HEK293 (cell line): Measurements from ENCODE around the gene PRUNE2.

ENCODE experiments used
- CTCF ChIA-PET: fragments of 350-600 bp; formaldehyde crosslinking; extraction: SDS; loops from one replicate; lab custom pipeline; 2021; ENCODE audit warnings: antibody characterized with exemption; lab: Yijun Ruan, JAX
- POLR2A ChIA-PET: fragments of 300-600 bp; formaldehyde crosslinking; extraction: SDS; loops from one replicate; lab custom pipeline; 2020; ENCODE audit warnings: antibody characterized with exemption, inconsistent platforms; lab: Yijun Ruan, JAX
- H3K27ac ChIP-seq: fragments of 200-500 bp; sonication (Bioruptor generic); 2 replicates; pipeline ENCODE4 v1.5.1; 2014; ENCODE audit warnings: low read depth, low read length, control low read depth, inconsistent platforms; ENCODE audit errors: extremely low read depth
- H3K36me3 ChIP-seq, 2 experiments: fragments of 200-500 bp in 1 of 2; sonication (Bioruptor generic) in 1 of 2; 1 replicate in 1 of 2; 2 replicates in 1 of 2; pipeline ENCODE4 v1.5.1; 2014 to 2017; ENCODE audit warnings: inconsistent platforms in 2 of 2, low read length in 2 of 2; ENCODE audit not compliant: control insufficient read depth in 2 of 2, insufficient read depth in 1 of 2
- H3K4me1 ChIP-seq: fragments of 200-500 bp; sonication (Bioruptor generic); 2 replicates; pipeline ENCODE4 v1.5.1; 2014; ENCODE audit warnings: mild to moderate bottlenecking, low read length, inconsistent platforms; ENCODE audit not compliant: control insufficient read depth, insufficient read depth
- H3K4me3 ChIP-seq: 2 replicates; pipeline ENCODE4 v1.5.1; 2011; ENCODE audit warnings: low read depth, mild to moderate bottlenecking, control low read depth, low read length, moderate library complexity
- H3K9me3 ChIP-seq: fragments of 200-500 bp; sonication (Bioruptor generic); 2 replicates; pipeline ENCODE4 v1.5.1; 2014; ENCODE audit warnings: low read depth, low read length, inconsistent platforms; ENCODE audit not compliant: control insufficient read depth, insufficient read depth
- IKZF3 ChIP-seq: fragments of 450-650 bp; IDR thresholded peaks from 2 replicates; pipeline ENCODE4 v1.5.0; 2018; ENCODE audit warnings: missing biosample characterization, mild to moderate bottlenecking, missing genetic modification characterization, moderate library complexity
- KLF9 ChIP-seq: fragments of 450-650 bp; formaldehyde crosslinking; IDR thresholded peaks from 2 replicates; pipeline ENCODE4 v1.5.1; 2016; ENCODE audit warnings: missing biosample characterization, missing genetic modification characterization, low read depth
- ZBTB1 ChIP-seq: fragments of 450-650 bp; formaldehyde crosslinking; IDR thresholded peaks from 2 replicates; pipeline ENCODE4 v1.5.1; 2016; ENCODE audit warnings: missing biosample characterization, missing genetic modification characterization
- ZBTB20 ChIP-seq: fragments of 450-650 bp; formaldehyde crosslinking; IDR thresholded peaks from 2 replicates; pipeline ENCODE4 v1.5.1; 2016; ENCODE audit warnings: missing biosample characterization, missing genetic modification characterization
- ZNF132 ChIP-seq: fragments of 450-650 bp; formaldehyde crosslinking; IDR thresholded peaks from 2 replicates; pipeline ENCODE4 v1.5.1; 2017; ENCODE audit warnings: missing biosample characterization, missing genetic modification characterization, borderline replicate concordance
- ZNF341 ChIP-seq: fragments of 450-650 bp; formaldehyde crosslinking; IDR thresholded peaks from 2 replicates; pipeline ENCODE4; 2016; ENCODE audit warnings: low read depth, missing biosample characterization, missing genetic modification characterization
- ZNF48 ChIP-seq: fragments of 450-650 bp; formaldehyde crosslinking; IDR thresholded peaks from 2 replicates; pipeline ENCODE4 v1.5.1; 2016; ENCODE audit warnings: missing biosample characterization, missing genetic modification characterization
- ZNF529 ChIP-seq: fragments of 450-650 bp; formaldehyde crosslinking; IDR thresholded peaks from 2 replicates; pipeline ENCODE4 v1.5.1; 2017; ENCODE audit warnings: missing genetic modification characterization, missing biosample characterization; ENCODE audit not compliant: insufficient replicate concordance
- ZNF558 ChIP-seq: fragments of 450-650 bp; formaldehyde crosslinking; IDR thresholded peaks from 2 replicates; pipeline ENCODE4 v1.5.1; 2016; ENCODE audit warnings: missing biosample characterization, missing genetic modification characterization
- ZNF561 ChIP-seq: fragments of 450-650 bp; IDR thresholded peaks from 2 replicates; pipeline ENCODE4 v1.5.1; 2018; ENCODE audit warnings: missing biosample characterization, missing genetic modification characterization, borderline replicate concordance
- ZNF664 ChIP-seq: fragments of 450-650 bp; formaldehyde crosslinking; IDR thresholded peaks from 2 replicates; pipeline ENCODE4 v1.5.1; 2016; ENCODE audit warnings: missing biosample characterization, missing genetic modification characterization
- ZNF768 ChIP-seq: fragments of 450-650 bp; formaldehyde crosslinking; IDR thresholded peaks from 2 replicates; pipeline ENCODE4 v1.5.1; 2018; ENCODE audit warnings: missing biosample characterization, mild to moderate bottlenecking, missing genetic modification characterization
- ZSCAN16 ChIP-seq: fragments of 450-650 bp; formaldehyde crosslinking; IDR thresholded peaks from 2 replicates; pipeline ENCODE4 v1.5.1; 2016; ENCODE audit warnings: missing biosample characterization, missing genetic modification characterization
- TF ChIP-seq, protein P1 (sequence below): fragments of 450-650 bp; formaldehyde crosslinking; IDR thresholded peaks from 2 replicates; pipeline ENCODE4 v1.5.1; 2016; ENCODE audit warnings: missing biosample characterization, missing genetic modification characterization
- TF ChIP-seq, protein P2 (sequence below): fragments of 450-650 bp; formaldehyde crosslinking; IDR thresholded peaks from 2 replicates; pipeline ENCODE4 v1.5.1; 2016; ENCODE audit warnings: missing biosample characterization, missing genetic modification characterization
- TF ChIP-seq, protein P3 (sequence below): fragments of 450-650 bp; formaldehyde crosslinking; IDR thresholded peaks from 2 replicates; pipeline ENCODE4 v1.5.1; 2017; ENCODE audit warnings: missing biosample characterization, missing genetic modification characterization
- TF ChIP-seq, protein P4 (sequence below): fragments of 450-650 bp; formaldehyde crosslinking; conservative IDR thresholded peaks from 2 replicates; pipeline ENCODE4 v1.5.1; 2016; ENCODE audit warnings: low read depth, missing biosample characterization, missing genetic modification characterization

The PRUNE2 gene

DNA sequence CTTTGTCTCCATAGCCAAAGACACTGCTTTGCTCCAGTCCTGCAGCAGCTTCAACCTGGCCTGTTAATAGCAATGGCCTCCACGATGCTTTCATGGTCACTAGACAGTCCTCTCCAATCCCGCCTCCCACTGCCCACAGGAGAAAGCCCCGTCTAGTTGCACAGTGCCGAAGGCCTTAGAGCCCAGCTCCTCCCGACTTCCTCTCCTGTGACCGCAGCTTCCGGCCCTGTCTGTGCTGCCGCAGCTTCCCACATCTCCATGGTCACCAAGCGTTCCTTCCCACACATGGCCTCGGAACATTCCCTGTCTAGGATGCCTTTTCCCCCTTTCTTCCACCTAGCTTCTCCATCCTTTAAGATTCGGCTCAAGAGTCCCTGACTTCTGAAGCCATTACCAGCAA is 118.2 kb downstream of the PRUNE2 start (continued):
- no peak for TF ChIP-seq ZBTB1 (tag by site-specific recombination)
- TF ChIP-seq ZNF48 (tag by site-specific recombination): no peak

DNA sequence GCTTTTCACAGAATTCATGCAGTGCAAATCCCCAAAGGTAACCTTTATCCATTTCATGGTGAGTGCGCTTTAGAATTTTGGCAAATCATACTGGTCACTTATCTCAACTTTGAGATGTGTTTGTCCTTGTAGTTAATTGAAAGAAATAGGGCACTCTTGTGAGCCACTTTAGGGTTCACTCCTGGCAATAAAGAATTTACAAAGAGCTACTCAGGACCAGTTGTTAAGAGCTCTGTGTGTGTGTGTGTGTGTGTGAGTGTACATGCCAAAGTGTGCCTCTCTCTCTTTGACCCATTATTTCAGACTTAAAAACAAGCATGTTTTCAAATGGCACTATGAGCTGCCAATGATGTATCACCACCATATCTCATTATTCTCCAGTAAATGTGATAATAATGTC is 120.4 kb downstream of the PRUNE2 start:
- no peaks in the 10 kb centered on the region for H3K36me3 ChIP-seq
- ChIA-PET CTCF (interaction anchor here (0.6 kb wide), 1 partner anchor 249 kb away, joined by 3 read pairs; no protein-coding TSS in a partner anchor), POLR2A (no interaction called here)
- no peak overlapping the region for H3K27ac ChIP-seq
- H3K4me1 ChIP-seq: no peaks in the 10 kb centered on the region
- TF ChIP-seq ZNF341 (tag by site-specific recombination) (no peak), ZNF561 (tag by site-specific recombination) (no peak), ZNF132 (tag by site-specific recombination) (no peak), KLF9 (tag by site-specific recombination) (no peak), ZBTB20 (tag by site-specific recombination) (no peak), ZNF768 (tag by site-specific recombination) (no peak), ZNF529 (tag by site-specific recombination) (no peak), ZSCAN16 (tag by site-specific recombination) (no peak), ZNF558 (tag by site-specific recombination) (no peak), IKZF3 (tag by site-specific recombination) (no peak), ZNF664 (no peak), ZBTB1 (tag by site-specific recombination) (no peak)
- TF ChIP-seq, protein P1, sequence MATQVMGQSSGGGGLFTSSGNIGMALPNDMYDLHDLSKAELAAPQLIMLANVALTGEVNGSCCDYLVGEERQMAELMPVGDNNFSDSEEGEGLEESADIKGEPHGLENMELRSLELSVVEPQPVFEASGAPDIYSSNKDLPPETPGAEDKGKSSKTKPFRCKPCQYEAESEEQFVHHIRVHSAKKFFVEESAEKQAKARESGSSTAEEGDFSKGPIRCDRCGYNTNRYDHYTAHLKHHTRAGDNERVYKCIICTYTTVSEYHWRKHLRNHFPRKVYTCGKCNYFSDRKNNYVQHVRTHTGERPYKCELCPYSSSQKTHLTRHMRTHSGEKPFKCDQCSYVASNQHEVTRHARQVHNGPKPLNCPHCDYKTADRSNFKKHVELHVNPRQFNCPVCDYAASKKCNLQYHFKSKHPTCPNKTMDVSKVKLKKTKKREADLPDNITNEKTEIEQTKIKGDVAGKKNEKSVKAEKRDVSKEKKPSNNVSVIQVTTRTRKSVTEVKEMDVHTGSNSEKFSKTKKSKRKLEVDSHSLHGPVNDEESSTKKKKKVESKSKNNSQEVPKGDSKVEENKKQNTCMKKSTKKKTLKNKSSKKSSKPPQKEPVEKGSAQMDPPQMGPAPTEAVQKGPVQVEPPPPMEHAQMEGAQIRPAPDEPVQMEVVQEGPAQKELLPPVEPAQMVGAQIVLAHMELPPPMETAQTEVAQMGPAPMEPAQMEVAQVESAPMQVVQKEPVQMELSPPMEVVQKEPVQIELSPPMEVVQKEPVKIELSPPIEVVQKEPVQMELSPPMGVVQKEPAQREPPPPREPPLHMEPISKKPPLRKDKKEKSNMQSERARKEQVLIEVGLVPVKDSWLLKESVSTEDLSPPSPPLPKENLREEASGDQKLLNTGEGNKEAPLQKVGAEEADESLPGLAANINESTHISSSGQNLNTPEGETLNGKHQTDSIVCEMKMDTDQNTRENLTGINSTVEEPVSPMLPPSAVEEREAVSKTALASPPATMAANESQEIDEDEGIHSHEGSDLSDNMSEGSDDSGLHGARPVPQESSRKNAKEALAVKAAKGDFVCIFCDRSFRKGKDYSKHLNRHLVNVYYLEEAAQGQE (tag by site-specific recombination): no peak
- TF ChIP-seq, protein P2, sequence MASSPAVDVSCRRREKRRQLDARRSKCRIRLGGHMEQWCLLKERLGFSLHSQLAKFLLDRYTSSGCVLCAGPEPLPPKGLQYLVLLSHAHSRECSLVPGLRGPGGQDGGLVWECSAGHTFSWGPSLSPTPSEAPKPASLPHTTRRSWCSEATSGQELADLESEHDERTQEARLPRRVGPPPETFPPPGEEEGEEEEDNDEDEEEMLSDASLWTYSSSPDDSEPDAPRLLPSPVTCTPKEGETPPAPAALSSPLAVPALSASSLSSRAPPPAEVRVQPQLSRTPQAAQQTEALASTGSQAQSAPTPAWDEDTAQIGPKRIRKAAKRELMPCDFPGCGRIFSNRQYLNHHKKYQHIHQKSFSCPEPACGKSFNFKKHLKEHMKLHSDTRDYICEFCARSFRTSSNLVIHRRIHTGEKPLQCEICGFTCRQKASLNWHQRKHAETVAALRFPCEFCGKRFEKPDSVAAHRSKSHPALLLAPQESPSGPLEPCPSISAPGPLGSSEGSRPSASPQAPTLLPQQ (tag by site-specific recombination): no peak
- TF ChIP-seq, protein P3, sequence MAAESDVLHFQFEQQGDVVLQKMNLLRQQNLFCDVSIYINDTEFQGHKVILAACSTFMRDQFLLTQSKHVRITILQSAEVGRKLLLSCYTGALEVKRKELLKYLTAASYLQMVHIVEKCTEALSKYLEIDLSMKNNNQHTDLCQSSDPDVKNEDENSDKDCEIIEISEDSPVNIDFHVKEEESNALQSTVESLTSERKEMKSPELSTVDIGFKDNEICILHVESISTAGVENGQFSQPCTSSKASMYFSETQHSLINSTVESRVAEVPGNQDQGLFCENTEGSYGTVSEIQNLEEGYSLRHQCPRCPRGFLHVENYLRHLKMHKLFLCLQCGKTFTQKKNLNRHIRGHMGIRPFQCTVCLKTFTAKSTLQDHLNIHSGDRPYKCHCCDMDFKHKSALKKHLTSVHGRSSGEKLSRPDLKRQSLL: no peak
- TF ChIP-seq, protein P4, sequence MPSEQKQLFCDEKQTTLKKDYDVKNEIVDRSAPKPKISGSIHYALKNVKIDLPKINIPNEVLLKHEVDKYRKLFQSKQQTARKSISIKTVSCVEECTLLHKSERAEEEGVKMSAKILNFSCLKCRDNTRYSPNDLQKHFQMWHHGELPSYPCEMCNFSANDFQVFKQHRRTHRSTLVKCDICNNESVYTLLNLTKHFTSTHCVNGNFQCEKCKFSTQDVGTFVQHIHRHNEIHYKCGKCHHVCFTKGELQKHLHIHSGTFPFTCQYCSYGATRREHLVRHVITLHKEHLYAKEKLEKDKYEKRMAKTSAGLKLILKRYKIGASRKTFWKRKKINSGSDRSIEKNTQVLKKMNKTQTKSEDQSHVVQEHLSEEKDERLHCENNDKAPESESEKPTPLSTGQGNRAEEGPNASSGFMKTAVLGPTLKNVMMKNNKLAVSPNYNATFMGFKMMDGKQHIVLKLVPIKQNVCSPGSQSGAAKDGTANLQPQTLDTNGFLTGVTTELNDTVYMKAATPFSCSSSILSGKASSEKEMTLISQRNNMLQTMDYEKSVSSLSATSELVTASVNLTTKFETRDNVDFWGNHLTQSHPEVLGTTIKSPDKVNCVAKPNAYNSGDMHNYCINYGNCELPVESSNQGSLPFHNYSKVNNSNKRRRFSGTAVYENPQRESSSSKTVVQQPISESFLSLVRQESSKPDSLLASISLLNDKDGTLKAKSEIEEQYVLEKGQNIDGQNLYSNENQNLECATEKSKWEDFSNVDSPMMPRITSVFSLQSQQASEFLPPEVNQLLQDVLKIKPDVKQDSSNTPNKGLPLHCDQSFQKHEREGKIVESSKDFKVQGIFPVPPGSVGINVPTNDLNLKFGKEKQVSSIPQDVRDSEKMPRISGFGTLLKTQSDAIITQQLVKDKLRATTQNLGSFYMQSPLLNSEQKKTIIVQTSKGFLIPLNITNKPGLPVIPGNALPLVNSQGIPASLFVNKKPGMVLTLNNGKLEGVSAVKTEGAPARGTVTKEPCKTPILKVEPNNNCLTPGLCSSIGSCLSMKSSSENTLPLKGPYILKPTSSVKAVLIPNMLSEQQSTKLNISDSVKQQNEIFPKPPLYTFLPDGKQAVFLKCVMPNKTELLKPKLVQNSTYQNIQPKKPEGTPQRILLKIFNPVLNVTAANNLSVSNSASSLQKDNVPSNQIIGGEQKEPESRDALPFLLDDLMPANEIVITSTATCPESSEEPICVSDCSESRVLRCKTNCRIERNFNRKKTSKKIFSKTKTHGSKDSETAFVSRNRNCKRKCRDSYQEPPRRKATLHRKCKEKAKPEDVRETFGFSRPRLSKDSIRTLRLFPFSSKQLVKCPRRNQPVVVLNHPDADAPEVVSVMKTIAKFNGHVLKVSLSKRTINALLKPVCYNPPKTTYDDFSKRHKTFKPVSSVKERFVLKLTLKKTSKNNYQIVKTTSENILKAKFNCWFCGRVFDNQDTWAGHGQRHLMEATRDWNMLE (tag by site-specific recombination): no peak
- H3K9me3 ChIP-seq: no peaks in the 10 kb centered on the region
- no peak overlapping the region for H3K4me3 ChIP-seq
